Suprapubic skin (tissue), 4 donors: ENCODE results near the gene BCAS4. TPM values are rescaled to one million over a fixed set of nuclear protein-coding genes. Genes with fewer than 3 reads are reported as not detected.
A peak's percentile ranks its signal among the peaks of the same experiment; 100 is the strongest.

Experiments
- DNase-seq, 2 donors: peaks; one replicate each; pipeline ENCODE4 v3.0.0-alpha.2; 2019; ENCODE audit warnings: low spot score in 2 of 2
- H3K27ac ChIP-seq: fragments of 200-600 bp; sonication (generic); one replicate; pipeline ENCODE4 v1.5.1; 2019
- H3K27me3 ChIP-seq: fragments of 200-600 bp; sonication (generic); one replicate; pipeline ENCODE4 v1.5.1; 2019
- H3K36me3 ChIP-seq: fragments of 200-600 bp; sonication (generic); one replicate; pipeline ENCODE4 v1.5.1; 2019
- H3K4me1 ChIP-seq: fragments of 200-600 bp; sonication (generic); one replicate; pipeline ENCODE4 v1.5.1; 2019
- H3K4me3 ChIP-seq: fragments of 200-600 bp; sonication (generic); one replicate; pipeline ENCODE4 v1.5.1; 2019; ENCODE audit warnings: mild to moderate bottlenecking
- H3K9me3 ChIP-seq: fragments of 200-600 bp; sonication (generic); one replicate; pipeline ENCODE4 v1.5.1; 2019
- CTCF ChIP-seq, 2 donors: fragments of 200-600 bp in 1 of 2; fragments of 450-650 bp in 1 of 2; sonication (generic) in 1 of 2; IDR thresholded peaks; one replicate each; pipeline ENCODE4 v1.5.1; 2016 to 2019; ENCODE audit warnings: antibody characterized with exemption in 2 of 2, mild to moderate bottlenecking in 1 of 2, moderate library complexity in 1 of 2
- EP300 ChIP-seq: sonication (generic); formaldehyde crosslinking; IDR thresholded peaks from one replicate; pipeline ENCODE4 v1.6.1; 2017; ENCODE audit warnings: antibody characterized with exemption
- POLR2A ChIP-seq, 2 donors: fragments of 450-650 bp; IDR thresholded peaks; one replicate each; pipeline ENCODE4 v1.6.1; 2017; ENCODE audit warnings: antibody characterized with exemption in 2 of 2, mild to moderate bottlenecking in 2 of 2, moderate library complexity in 2 of 2
- POLR2AphosphoS5 ChIP-seq, 3 donors: sonication (generic); formaldehyde crosslinking; IDR thresholded peaks; one replicate each; pipeline ENCODE4 v1.6.1; 2017; ENCODE audit warnings: antibody characterized with exemption in 3 of 3
- WGBS: methylation state at CpG from one replicate; pipeline ENCODE4 v1.1.5; 2018; 5-methylcytosine and 5-hydroxymethylcytosine counted together
- total RNA-seq, 4 donors: library from RNA; depleted of rRNA; stranded (reverse); fragments of >200 nt; gene quantifications; one replicate each; pipeline ENCODE4 v1.1.0, GENCODE V29; 2016

Gene BCAS4
- total RNA-seq, 4 donors from 2014 or later = 0.91 to 2.6 (median 1.2) TPM

- Histone ChIP-seq H3K36me3 (peaks cover 76% of the 10 kb centered on the region), H3K4me3 (no peak overlapping the region), H3K27me3 (no peaks in the 10 kb centered on the region), H3K27ac (no peak overlapping the region), H3K9me3 (no peaks in the 10 kb centered on the region), H3K4me1 (no peaks in the 10 kb centered on the region)
- peak in 1 of 2 donors; percentile 16 for DNase-seq
- TF ChIP-seq POLR2A (IDR thresholded peaks at IDR 0.05) = no peak
- no peak for TF ChIP-seq EP300
- TF ChIP-seq POLR2AphosphoS5 (IDR thresholded peaks at IDR 0.05) = no peak
- TF ChIP-seq CTCF (IDR thresholded peaks at IDR 0.05) = no peak
- 94% methylated on average over 8 of the region's 8 CpGs for WGBS
Measured at GRCh38 chr20:50895111-50895830, 100.4 kb downstream of the BCAS4 start.

- 92% methylated on average over 1 of the region's 1 CpG for WGBS
- Histone ChIP-seq H3K4me1 (peaks cover 3% of the 10 kb centered on the region), H3K27ac (no peak overlapping the region), H3K36me3 (peaks cover 69% of the 10 kb centered on the region), H3K9me3 (no peaks in the 10 kb centered on the region), H3K27me3 (no peaks in the 10 kb centered on the region), H3K4me3 (no peak overlapping the region)
- DNase-seq = no peak
- TF ChIP-seq EP300 = no peak
Measured at GRCh38 chr20:50898475-50898874, 103.6 kb downstream of the BCAS4 start.

GRCh38 chr20:50900261-50900660 is 105.4 kb downstream of the BCAS4 start:
- Histone ChIP-seq H3K9me3 (no peaks in the 10 kb centered on the region), H3K4me1 (peaks cover 5% of the 10 kb centered on the region), H3K27ac (no peak overlapping the region), H3K4me3 (no peak overlapping the region), H3K36me3 (peaks cover 56% of the 10 kb centered on the region), H3K27me3 (no peaks in the 10 kb centered on the region)
- TF ChIP-seq CTCF (IDR thresholded peaks at IDR 0.05) (no peak), POLR2A (IDR thresholded peaks at IDR 0.05) (no peak), EP300 (no peak), POLR2AphosphoS5 (IDR thresholded peaks at IDR 0.05) (no peak)
- DNase-seq = no peak
- 92% methylated on average over 7 of the region's 7 CpGs for WGBS

GRCh38 chr20:50901301-50901700 is 106.4 kb downstream of the BCAS4 start:
- Histone ChIP-seq H3K27ac (no peak overlapping the region), H3K36me3 (peaks cover 56% of the 10 kb centered on the region), H3K4me3 (no peak overlapping the region), H3K4me1 (peaks cover 11% of the 10 kb centered on the region), H3K27me3 (no peaks in the 10 kb centered on the region), H3K9me3 (no peaks in the 10 kb centered on the region)
- TF ChIP-seq POLR2A (IDR thresholded peaks at IDR 0.05) (no peak), EP300 (no peak), POLR2AphosphoS5 (IDR thresholded peaks at IDR 0.05) (no peak), CTCF (IDR thresholded peaks at IDR 0.05) (no peak)
- no peak for DNase-seq
- 89% methylated on average over 1 of the region's 1 CpG for WGBS

- Histone ChIP-seq H3K9me3 (no peaks in the 10 kb centered on the region), H3K4me1 (peaks cover 11% of the 10 kb centered on the region), H3K27ac (no peak overlapping the region), H3K4me3 (no peak overlapping the region), H3K36me3 (peaks cover 37% of the 10 kb centered on the region), H3K27me3 (no peaks in the 10 kb centered on the region)
- TF ChIP-seq EP300 (no peak), POLR2AphosphoS5 (IDR thresholded peaks at IDR 0.05) (no peak), CTCF (IDR thresholded peaks at IDR 0.05) (no peak), POLR2A (IDR thresholded peaks at IDR 0.05) (no peak)
- DNase-seq = no peak
- WGBS = 75% methylated on average over 8 of the region's 8 CpGs
Measured at GRCh38 chr20:50903353-50904051, 108.6 kb downstream of the BCAS4 start.
